Coronary artery (tissue), 2 donors: ENCODE results near the gene MEG3.

Experiments
- DNase-seq: peaks from one replicate; pipeline ENCODE4 v3.0.0-alpha.2; 2017; ENCODE audit warnings: low spot score
- H3K27ac ChIP-seq, 2 donors: fragments of 200-600 bp; sonication (generic); one replicate each; pipeline ENCODE4 v1.5.1; 2016 to 2019
- H3K4me3 ChIP-seq: fragments of 200-600 bp; sonication (generic); 2 replicates; pipeline ENCODE4 v1.5.1; 2016; ENCODE audit warnings: mild to moderate bottlenecking, moderate library complexity
- CTCF ChIP-seq: fragments of 200-600 bp; sonication (generic); IDR thresholded peaks from one replicate; pipeline ENCODE4 v1.5.1; 2019; ENCODE audit warnings: antibody characterized with exemption

Gene MEG3

GRCh38 chr14:100804558-100805309 lies 21.2 kb upstream of the MEG3 start:
- Histone ChIP-seq H3K4me3 (no peak overlapping the region), H3K27ac (no peak overlapping the region)
- TF ChIP-seq CTCF, result no peak
- no peak for DNase-seq

- no peak for TF ChIP-seq CTCF
- Histone ChIP-seq H3K27ac (no peak overlapping the region), H3K4me3 (no peak overlapping the region)
- no peak for DNase-seq
These were observed 19.5 kb upstream of the MEG3 start for GRCh38 chr14:100806386-100806785.

- TF ChIP-seq CTCF, result no peak
- Histone ChIP-seq H3K27ac (no peak overlapping the region), H3K4me3 (no peak overlapping the region)
- no peak for DNase-seq
These were observed 18.4 kb upstream of the MEG3 start for GRCh38 chr14:100807496-100807895.

- no peak for TF ChIP-seq CTCF
- DNase-seq, result no peak
- no peak overlapping the region for H3K27ac ChIP-seq
- H3K4me3 ChIP-seq, result no peak overlapping the region
These were observed 17.8 kb upstream of the MEG3 start for GRCh38 chr14:100807979-100808734.

GRCh38 chr14:100810435-100810834 lies 15.5 kb upstream of the MEG3 start:
- Histone ChIP-seq H3K27ac (no peak overlapping the region), H3K4me3 (no peak overlapping the region)
- DNase-seq, result no peak
- no peak for TF ChIP-seq CTCF

GRCh38 chr14:100810861-100811461 lies 15.0 kb upstream of the MEG3 start:
- H3K4me3 ChIP-seq, result no peak overlapping the region
- no peak overlapping the region for H3K27ac ChIP-seq
- no peak for TF ChIP-seq CTCF
- DNase-seq, result no peak
